Stimulated activated naive CD8-positive, alpha-beta T cell treated with anti-CD3 and anti-CD28 coated beads, Interleukin-15, Interleukin-2, amounts not matched to agents 100 U/mL and 50 U/mL, for 24 hours (primary cell): Measurements from ENCODE around the gene CSDE1.
"Not testable (repeated sequence)": the region's sequence is repeated elsewhere in the genome, so short reads cannot be mapped to it uniquely, and the experiment has no call there.

Experiments used
- ATAC-seq: fragments of 150-1000 bp; cut with Tn5 transposase; one replicate; pipeline ENCODE4 v1.10.0; 2021
- DNase-seq: peaks from one replicate; pipeline ENCODE4 v3.0.0; 2021

The CSDE1 gene

DNA sequence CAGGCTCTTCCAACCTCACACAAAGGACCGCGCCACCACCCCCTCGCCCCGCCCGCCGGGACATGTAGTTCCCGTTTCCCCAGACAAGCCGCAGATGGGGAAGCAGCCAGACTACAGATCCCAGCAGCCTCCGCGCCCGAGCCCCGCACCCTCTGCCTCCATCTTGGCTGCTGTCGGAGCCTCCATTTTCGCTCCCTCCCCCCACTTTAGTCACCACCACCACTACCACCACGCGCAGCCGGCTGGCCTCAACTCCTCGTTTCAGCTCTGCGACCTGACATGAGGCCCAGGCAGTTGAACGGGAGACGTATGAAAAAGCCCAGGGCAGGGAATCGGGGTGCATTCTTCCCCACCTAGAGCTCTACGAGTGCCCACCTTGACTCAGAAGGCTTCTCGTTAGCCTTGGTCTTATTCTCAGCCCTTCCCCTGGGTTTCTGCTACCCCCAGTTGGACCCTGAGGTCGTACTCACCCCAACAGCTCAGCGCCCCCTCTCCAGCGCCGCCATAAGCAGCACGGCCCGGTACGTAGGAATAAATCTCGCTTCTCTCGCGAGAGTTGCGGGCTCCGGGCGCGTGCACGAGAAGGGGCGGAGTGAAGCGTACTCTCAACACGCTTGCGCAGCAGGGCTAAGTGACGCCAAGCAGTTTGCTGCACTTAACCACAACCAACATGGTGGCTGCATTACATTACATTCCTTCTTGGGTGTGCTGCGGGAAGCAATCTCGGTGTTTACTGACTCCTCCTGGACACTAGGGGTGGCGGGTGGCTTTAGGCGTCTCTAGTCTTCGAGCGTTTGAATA, at the start of gene CSDE1:
CSDE1 (minus strand) TSS at position 530 of the 801 bp plus-strand sequence. CDS start 18,094 bp downstream, outside the sequence.
- DNase-seq = peak; percentile 96
- peak; percentile 89 for ATAC-seq

GRCh38 chr1:114804449-114804848, 46.7 kb upstream of the CSDE1 start:
- not testable (repeated sequence) for DNase-seq, ATAC-seq

GRCh38 chr1:114803001-114803400, 45.2 kb upstream of the CSDE1 start:
- no peak for DNase-seq
- no peak for ATAC-seq

GRCh38 chr1:114794038-114794437, 36.3 kb upstream of the CSDE1 start:
- DNase-seq = no peak

DNA sequence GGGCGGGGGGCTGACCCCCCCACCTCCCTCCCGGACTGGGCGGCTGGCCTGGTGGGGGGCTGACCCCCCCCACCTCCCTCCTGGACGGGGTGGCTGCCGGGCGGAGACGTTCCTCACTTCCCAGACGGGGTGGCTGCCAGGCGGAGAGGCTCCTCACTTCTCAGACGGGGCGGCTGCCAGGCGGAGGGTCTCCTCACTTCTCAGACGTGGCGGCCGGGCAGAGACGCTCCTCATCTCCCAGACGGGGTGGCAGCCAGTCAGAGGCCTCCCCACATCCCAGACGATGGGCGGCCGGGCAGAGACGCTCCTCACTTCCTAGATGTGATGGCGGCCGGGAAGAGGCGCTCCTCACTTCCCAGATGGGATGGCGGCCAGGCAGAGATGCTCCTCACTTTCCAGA, 32.8 kb upstream of the CSDE1 start:
- ATAC-seq, DNase-seq: not testable (repeated sequence)

More at GRCh38 chr1:114794038-114794437, 36.3 kb upstream of the CSDE1 start:
- no peak for ATAC-seq

GRCh38 chr1:114786440-114786839, 28.7 kb upstream of the CSDE1 start:
- ATAC-seq, DNase-seq: not testable (repeated sequence)

DNA sequence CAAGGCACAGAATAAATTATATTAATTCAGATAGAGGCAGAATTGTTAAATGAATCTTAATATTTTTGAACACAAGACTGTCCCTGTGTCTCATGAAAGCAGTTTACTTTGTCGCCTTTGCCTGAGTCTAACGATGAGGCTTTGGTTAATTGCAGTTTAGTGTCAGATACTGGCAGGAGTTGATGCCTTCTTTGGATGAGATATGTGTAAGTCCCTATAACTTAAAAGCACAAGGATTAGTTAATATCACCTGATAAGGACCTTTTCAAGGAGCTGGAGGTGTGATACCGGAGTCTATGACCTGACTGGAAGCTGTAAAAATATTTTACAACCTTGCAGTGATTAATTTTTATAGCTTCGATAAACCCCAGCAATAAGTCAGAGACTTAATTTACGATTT, 24.7 kb upstream of the CSDE1 start:
- DNase-seq = no peak
- no peak for ATAC-seq

DNA sequence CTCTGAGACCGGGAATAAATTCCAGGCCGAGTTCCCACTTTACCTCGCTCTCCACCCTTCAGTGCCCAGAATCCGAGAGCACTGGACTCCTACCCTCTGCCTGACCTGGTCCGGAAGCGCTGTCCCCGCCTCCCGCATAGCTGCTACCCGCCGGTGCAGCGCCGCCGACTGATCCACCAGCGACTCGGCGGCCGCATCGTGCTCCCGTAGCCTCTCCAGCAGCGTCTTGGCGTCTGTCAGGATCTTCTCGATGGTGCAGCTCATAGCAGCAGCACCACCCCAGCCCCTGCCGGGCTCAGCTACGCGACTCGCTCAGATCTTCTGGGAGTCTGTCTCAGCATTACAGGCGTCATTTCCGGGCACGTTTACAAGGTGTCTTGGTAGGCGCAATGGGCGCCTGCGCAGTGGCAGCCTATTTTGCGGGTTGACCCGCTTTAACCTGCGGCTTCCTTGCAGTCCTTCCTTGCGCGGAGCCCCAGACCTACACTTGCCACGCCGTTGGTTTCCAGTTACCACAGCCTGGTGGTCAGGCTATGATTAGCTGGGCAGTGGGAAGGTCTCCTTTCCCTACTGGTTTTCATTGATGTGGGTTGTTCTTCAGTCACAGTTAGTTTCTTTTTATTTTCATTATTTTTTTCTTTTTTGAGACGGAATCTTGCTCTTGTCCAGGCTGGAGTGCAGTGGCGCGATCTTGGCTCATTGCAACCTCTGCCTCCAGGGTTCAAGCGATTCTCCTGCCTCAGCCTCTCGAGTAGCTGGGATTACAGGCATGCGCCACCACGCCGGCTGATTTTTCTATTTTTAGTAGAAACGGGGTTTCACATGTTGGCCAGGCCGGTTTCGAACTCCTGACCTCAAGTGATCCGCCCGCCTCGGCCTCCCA, 22.8 kb upstream of the CSDE1 start, which contains the start of gene SIKE1:
SIKE1 (minus strand) TSS at position 342 of the 883 bp plus-strand sequence; CDS start at position 264, 78 bp downstream.
- peak; percentile 99 for ATAC-seq

GRCh38 chr1:114779722-114780121, 21.9 kb upstream of the CSDE1 start:
- ATAC-seq (no peak), DNase-seq (no peak)

More for the DNA sequence above, 22.8 kb upstream of the CSDE1 start, which contains the start of gene SIKE1:
- DNase-seq = peak; percentile 93

- not testable (repeated sequence) for ATAC-seq, DNase-seq
These were observed 18.9 kb upstream of the CSDE1 start for GRCh38 chr1:114776726-114777125.

- no peak for ATAC-seq
- DNase-seq = no peak
These were observed 14.2 kb upstream of the CSDE1 start for GRCh38 chr1:114771992-114772391.

DNA sequence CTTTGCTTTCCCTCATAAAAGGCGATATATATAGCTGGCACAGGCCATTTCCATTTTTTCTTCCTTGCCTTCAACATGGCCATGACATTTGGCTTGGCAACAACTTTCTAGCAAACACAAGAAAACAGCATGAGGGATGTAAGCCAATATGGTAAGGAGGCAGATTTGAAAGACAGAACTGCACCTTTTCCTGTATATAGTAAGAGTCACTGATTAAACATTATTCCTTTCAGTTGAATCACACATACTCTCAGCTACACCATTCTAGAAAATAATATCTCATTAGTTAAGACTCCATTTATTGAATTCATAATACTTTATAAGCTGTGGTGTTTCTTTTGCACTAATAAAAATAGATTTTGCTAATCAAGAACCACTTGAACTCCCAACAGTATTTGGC, 13.2 kb upstream of the CSDE1 start:
- DNase-seq = no peak

GRCh38 chr1:114764689-114765088, 6.9 kb upstream of the CSDE1 start:
- ATAC-seq (no peak), DNase-seq (no peak)

More for the DNA sequence above, 13.2 kb upstream of the CSDE1 start:
- no peak for ATAC-seq

GRCh38 chr1:114758256-114758832, 560 bp upstream of the CSDE1 start:
- ATAC-seq (no peak), DNase-seq (no peak)

DNA sequence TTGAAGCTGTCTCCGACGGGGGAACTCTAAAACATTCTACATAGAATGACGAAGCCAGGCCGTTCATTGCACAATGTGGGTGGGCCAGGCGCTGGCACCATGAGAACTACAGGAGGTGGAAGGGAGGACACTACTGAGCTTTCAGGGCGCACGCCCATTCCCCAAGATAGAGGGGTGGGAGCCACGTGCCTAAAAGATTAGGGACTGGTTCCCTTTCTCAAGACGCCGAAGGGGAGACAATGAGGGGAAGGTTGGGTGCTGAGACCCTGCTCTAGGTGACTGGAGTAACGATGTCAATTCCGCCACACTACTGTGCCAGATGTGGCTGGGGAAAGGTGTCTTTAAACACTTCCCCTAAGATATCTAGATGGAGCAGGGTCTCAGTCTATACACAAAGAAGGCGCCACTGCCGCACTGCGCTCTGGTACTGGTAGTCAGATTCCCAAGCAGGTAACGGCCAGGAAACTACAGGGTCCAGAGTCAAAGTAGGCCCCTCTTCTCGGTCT, 782 bp downstream of the CSDE1 start:
- DNase-seq = peak; percentile 21
- peak; percentile 9 for ATAC-seq

- no peak for ATAC-seq
- no peak for DNase-seq
These were observed 1.5 kb downstream of the CSDE1 start for GRCh38 chr1:114756009-114756892.

DNA sequence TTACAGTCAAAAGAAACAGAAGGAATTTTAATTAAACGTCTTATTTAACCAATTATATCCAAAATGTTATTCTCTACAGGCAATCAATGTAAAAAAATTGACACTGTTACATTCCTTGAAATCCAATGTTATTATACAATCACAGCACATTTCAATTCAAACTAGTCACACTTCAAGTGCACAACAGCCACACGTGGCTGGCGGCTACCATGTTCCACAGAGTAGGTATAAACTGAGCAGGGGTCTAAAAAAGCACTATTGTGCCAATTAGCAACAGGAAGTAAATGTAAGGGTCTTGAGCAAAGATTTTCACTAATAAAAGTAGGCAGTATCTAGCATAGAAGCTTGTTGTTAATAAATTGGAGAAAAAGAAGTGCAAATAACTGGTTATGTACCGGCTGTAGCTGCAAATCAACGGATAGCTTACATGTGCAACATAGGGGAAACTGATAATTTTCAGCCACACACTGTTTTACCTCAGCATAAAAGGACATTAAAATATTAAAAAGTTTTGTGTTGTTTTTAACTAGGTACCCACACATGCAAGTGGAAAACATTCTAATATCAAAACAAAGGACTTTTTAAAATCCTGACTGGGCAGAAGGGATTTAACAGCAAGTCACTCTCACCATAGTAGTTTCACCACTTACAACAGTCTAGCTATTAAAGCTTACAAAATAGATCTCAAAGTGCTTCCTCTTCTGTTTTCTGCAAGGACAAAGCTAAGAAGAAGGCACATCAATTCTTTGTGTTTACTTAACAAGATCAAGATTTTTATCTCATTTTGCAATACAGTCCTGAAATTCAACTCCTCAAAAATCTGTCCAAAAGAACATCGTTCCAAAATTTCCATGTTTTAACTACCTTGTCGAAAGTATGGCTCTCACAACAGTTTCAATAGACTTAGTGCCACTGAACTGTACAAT, 2.5 kb downstream of the CSDE1 start:
- ATAC-seq (no peak), DNase-seq (no peak)

DNA sequence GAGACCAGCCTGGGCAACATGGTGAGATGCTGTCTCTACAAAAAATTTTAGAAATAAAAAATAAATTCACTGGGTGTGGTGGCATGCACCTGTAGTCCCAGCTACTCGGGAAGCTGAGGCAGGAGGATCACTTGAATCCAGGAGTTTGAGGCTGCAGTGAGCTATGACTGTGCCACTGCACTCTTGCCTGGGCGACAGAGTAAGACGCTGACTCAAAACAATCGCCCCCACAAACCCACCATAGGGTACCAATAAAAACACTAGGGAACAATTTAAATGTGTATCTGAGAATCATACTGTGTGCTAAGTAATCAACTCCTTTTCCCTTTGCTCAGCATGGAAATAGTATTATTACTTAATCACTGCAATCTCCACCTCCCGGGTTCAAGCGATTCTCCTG, 4.1 kb downstream of the CSDE1 start:
- DNase-seq (peak; percentile 27), ATAC-seq (peak; percentile 7)

GRCh38 chr1:114753143-114753542, 4.6 kb downstream of the CSDE1 start:
- no peak for ATAC-seq
- no peak for DNase-seq

DNA sequence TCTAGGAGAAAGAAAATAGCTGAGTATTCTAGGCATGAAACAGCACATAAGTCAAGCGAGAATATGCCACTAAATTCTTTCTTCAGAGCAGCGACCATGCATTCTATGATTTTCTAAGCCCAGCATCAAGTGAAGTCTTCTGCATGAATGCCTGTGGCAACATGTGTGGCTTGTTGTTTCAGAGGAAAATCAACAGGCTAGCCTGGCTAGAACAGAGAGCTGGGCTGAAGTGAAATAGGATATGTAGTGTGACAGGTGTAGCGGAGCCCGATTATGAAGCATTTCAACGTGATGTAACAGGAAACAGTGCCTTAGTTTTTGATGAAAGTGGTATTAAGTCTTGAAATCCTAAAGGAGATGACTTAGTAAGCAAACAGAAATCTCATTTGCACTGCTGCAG, 7.0 kb downstream of the CSDE1 start:
- DNase-seq = no peak
- ATAC-seq = no peak
